ENCODE data around the gene HOXA5.

HOXA5 gene

GRCh38 chr7:27160546-27161213 is 17.2 kb upstream of the HOXA5 start:
- in situ Hi-C loops (cut with MboI; ENCODE audit: low sequenced_read_pairs), result no loop called here

- in situ Hi-C loops (cut with MboI; ENCODE audit: low sequenced_read_pairs), result no loop called here
Measured at GRCh38 chr7:27160145-27160545, 16.7 kb upstream of the HOXA5 start.

GRCh38 chr7:27159266-27160144 is 16.0 kb upstream of the HOXA5 start:
- in situ Hi-C loops (cut with MboI; ENCODE audit: low sequenced_read_pairs), result no loop called here

GRCh38 chr7:27158436-27159265 is 15.2 kb upstream of the HOXA5 start:
- in situ Hi-C loops (cut with MboI; ENCODE audit: low sequenced_read_pairs), result no loop called here

- in situ Hi-C loops (cut with MboI; ENCODE audit: low sequenced_read_pairs), result no loop called here
Measured at GRCh38 chr7:27157702-27158431, 14.4 kb upstream of the HOXA5 start.

GRCh38 chr7:27156916-27157701 is 13.6 kb upstream of the HOXA5 start:
- in situ Hi-C loops (cut with MboI; ENCODE audit: low sequenced_read_pairs), result no loop called here

GRCh38 chr7:27156508-27156898 is 13.0 kb upstream of the HOXA5 start, which contains the start of gene HOXA7:
HOXA7 (minus strand) TSS chr7:27156675; CDS start chr7:27156545, 130 bp downstream.
- in situ Hi-C loops (cut with MboI; ENCODE audit: low sequenced_read_pairs), result no loop called here

GRCh38 chr7:27155816-27156507 is 12.5 kb upstream of the HOXA5 start:
- in situ Hi-C loops (cut with MboI; ENCODE audit: low sequenced_read_pairs), result no loop called here

GRCh38 chr7:27154901-27155815 is 11.7 kb upstream of the HOXA5 start:
- in situ Hi-C loops (cut with MboI; ENCODE audit: low sequenced_read_pairs), result no loop called here

GRCh38 chr7:27154369-27154768 is 10.9 kb upstream of the HOXA5 start:
- in situ Hi-C loops (cut with MboI; ENCODE audit: low sequenced_read_pairs), result no loop called here

- in situ Hi-C loops (cut with MboI; ENCODE audit: low sequenced_read_pairs), result no loop called here
Measured at GRCh38 chr7:27153526-27153925, 10.0 kb upstream of the HOXA5 start.

GRCh38 chr7:27152816-27153442 is 9.4 kb upstream of the HOXA5 start:
- in situ Hi-C loops (cut with MboI; ENCODE audit: low sequenced_read_pairs), result no loop called here

- in situ Hi-C loops (cut with MboI; ENCODE audit: low sequenced_read_pairs), result no loop called here
Measured at GRCh38 chr7:27151931-27152815, 8.7 kb upstream of the HOXA5 start, which contains the start of gene HOXA3. HOXA3 (minus strand) TSS chr7:27152583; CDS start chr7:27110640, 41,943 bp downstream.

GRCh38 chr7:27151341-27151930 is 8.0 kb upstream of the HOXA5 start:
- in situ Hi-C loops (cut with MboI; ENCODE audit: low sequenced_read_pairs), result no loop called here

- in situ Hi-C loops (cut with MboI; ENCODE audit: low sequenced_read_pairs), result no loop called here
Measured at GRCh38 chr7:27150568-27151340, 7.3 kb upstream of the HOXA5 start.
